Nephron progenitor cell (in vitro differentiated cells): ENCODE data around the gene ZMAT5.

Experiments
- DNase-seq: peaks from one replicate; pipeline ENCODE4 v3.0.0; 2021
- H3K27ac Mint-ChIP-seq: 2 replicates; pipeline ENCODE4 v1.8.0; 2021; ENCODE audit warnings: mild to moderate bottlenecking, moderate library complexity, mixed read lengths
- H3K27me3 Mint-ChIP-seq: 2 replicates; pipeline ENCODE4 v1.8.0; 2021; ENCODE audit warnings: mild to moderate bottlenecking, low read depth, mixed read lengths; ENCODE audit not compliant: poor library complexity
- H3K36me3 Mint-ChIP-seq: 2 replicates; pipeline ENCODE4 v1.8.0; 2021; ENCODE audit warnings: low read depth, mixed read lengths
- H3K4me1 Mint-ChIP-seq: 2 replicates; pipeline ENCODE4 v1.8.0; 2021; ENCODE audit warnings: mixed read lengths
- H3K4me3 Mint-ChIP-seq: 2 replicates; pipeline ENCODE4 v1.8.0; 2021; ENCODE audit warnings: mild to moderate bottlenecking, moderate library complexity, mixed read lengths
- H3K9me3 Mint-ChIP-seq: 2 replicates; pipeline ENCODE4 v1.8.0; 2021; ENCODE audit warnings: mild to moderate bottlenecking, moderate library complexity, mixed read lengths
- CTCF ChIP-seq: fragments of 200-600 bp; sonication (generic); IDR thresholded peaks from 2 replicates; pipeline ENCODE4 v1.5.0; 2021; ENCODE audit warnings: antibody characterized with exemption

ZMAT5 gene

GRCh38 chr22:29801796-29802195, 35.0 kb upstream of the ZMAT5 start:
- TF ChIP-seq CTCF, result no peak
- H3K4me1 Mint-ChIP-seq, result peaks cover 25% of the 10 kb centered on the region
- H3K27me3 Mint-ChIP-seq, result peaks cover 2% of the 10 kb centered on the region
- DNase-seq, result no peak
- no peak overlapping the region for H3K4me3 Mint-ChIP-seq
- H3K9me3 Mint-ChIP-seq, result no peaks in the 10 kb centered on the region
- H3K36me3 Mint-ChIP-seq, result peaks cover 54% of the 10 kb centered on the region
- no peak overlapping the region for H3K27ac Mint-ChIP-seq

GRCh38 chr22:29801153-29801552, 34.3 kb upstream of the ZMAT5 start:
- Mint-ChIP-seq H3K4me3 (no peak overlapping the region), H3K9me3 (no peaks in the 10 kb centered on the region), H3K4me1 (peaks cover 19% of the 10 kb centered on the region), H3K36me3 (peaks cover 57% of the 10 kb centered on the region), H3K27me3 (no peaks in the 10 kb centered on the region), H3K27ac (no peak overlapping the region)
- no peak for DNase-seq
- no peak for TF ChIP-seq CTCF

- no peak for TF ChIP-seq CTCF
- H3K4me1 Mint-ChIP-seq, result peaks cover 8% of the 10 kb centered on the region
- H3K36me3 Mint-ChIP-seq, result peaks cover 42% of the 10 kb centered on the region
- DNase-seq, result no peak
- H3K27me3 Mint-ChIP-seq, result no peaks in the 10 kb centered on the region
- H3K9me3 Mint-ChIP-seq, result no peaks in the 10 kb centered on the region
- H3K4me3 Mint-ChIP-seq, result no peak overlapping the region
- no peak overlapping the region for H3K27ac Mint-ChIP-seq
Observed at GRCh38 chr22:29799217-29799680, 32.4 kb upstream of the ZMAT5 start.

GRCh38 chr22:29798801-29799200, 32.0 kb upstream of the ZMAT5 start:
- H3K4me1 Mint-ChIP-seq, result peaks cover 8% of the 10 kb centered on the region
- no peaks in the 10 kb centered on the region for H3K27me3 Mint-ChIP-seq
- no peak for DNase-seq
- no peak overlapping the region for H3K4me3 Mint-ChIP-seq
- H3K27ac Mint-ChIP-seq, result no peak overlapping the region
- peaks cover 38% of the 10 kb centered on the region for H3K36me3 Mint-ChIP-seq
- no peaks in the 10 kb centered on the region for H3K9me3 Mint-ChIP-seq
- TF ChIP-seq CTCF, result no peak

GRCh38 chr22:29798318-29798717, 31.5 kb upstream of the ZMAT5 start:
- Mint-ChIP-seq H3K36me3 (peaks cover 33% of the 10 kb centered on the region), H3K4me3 (no peak overlapping the region), H3K27ac (no peak overlapping the region), H3K9me3 (no peaks in the 10 kb centered on the region), H3K4me1 (peaks cover 8% of the 10 kb centered on the region), H3K27me3 (no peaks in the 10 kb centered on the region)
- no peak for TF ChIP-seq CTCF
- no peak for DNase-seq

GRCh38 chr22:29797351-29797750, 30.5 kb upstream of the ZMAT5 start:
- H3K4me1 Mint-ChIP-seq, result peaks cover 8% of the 10 kb centered on the region
- H3K36me3 Mint-ChIP-seq, result peaks cover 41% of the 10 kb centered on the region

More at GRCh38 chr22:29797351-29797750, 30.5 kb upstream of the ZMAT5 start:
- H3K9me3 Mint-ChIP-seq, result no peaks in the 10 kb centered on the region
- no peak for DNase-seq
- no peak for TF ChIP-seq CTCF
- H3K27ac Mint-ChIP-seq, result no peak overlapping the region
- H3K4me3 Mint-ChIP-seq, result no peak overlapping the region
- no peaks in the 10 kb centered on the region for H3K27me3 Mint-ChIP-seq
